OCI-LY7 (cell line): ENCODE measurements around the gene DXO. TPM values are rescaled to one million over a fixed set of nuclear protein-coding genes. Genes with fewer than 3 reads are reported as not detected.

Source experiments
- BruUV-seq: library from RNA; stranded (reverse); fragments of 400-500 nt; replicated peaks from 2 replicates; lab custom pipeline; 2021; lab: Mats Ljungman, UMichigan
- CTCF ChIA-PET: fragments of 300-600 bp; sonication (Branson Sonifier 250); formaldehyde crosslinking; loops from one replicate; lab custom pipeline; 2022; ENCODE audit warnings: antibody characterized with exemption; ENCODE audit not compliant: unreplicated experiment; lab: Charles Lee
- POLR2A ChIA-PET: fragments of 300-600 bp; sonication (Branson Sonifier 250); formaldehyde crosslinking; loops from one replicate; lab custom pipeline; 2022; ENCODE audit warnings: antibody characterized with exemption; lab: Charles Lee
- DNase-seq: peaks from one replicate; pipeline ENCODE4 v3.0.0-alpha.2; 2015; ENCODE audit warnings: low spot score
- H2AFZ ChIP-seq: fragments of 200-600 bp; sonication (generic), shearing (Covaris generic); 2 replicates; pipeline ENCODE4 v1.6.1; 2014; ENCODE audit warnings: mild to moderate bottlenecking, antibody characterized with exemption, low read length, moderate library complexity
- H3K27ac ChIP-seq: fragments of 200-600 bp; sonication (generic); 2 replicates; pipeline ENCODE4 v1.5.1; 2014; ENCODE audit warnings: mixed run types, low read depth, mild to moderate bottlenecking, moderate library complexity, low read length, inconsistent platforms; ENCODE audit not compliant: poor library complexity, severe bottlenecking
- H3K36me3 ChIP-seq: fragments of 200-600 bp; sonication (generic); 2 replicates; pipeline ENCODE4 v1.6.1; 2014; ENCODE audit warnings: mild to moderate bottlenecking, antibody characterized with exemption, low read length, moderate library complexity, mixed read lengths; ENCODE audit not compliant: insufficient read depth
- H3K4me1 ChIP-seq: fragments of 200-600 bp; sonication (generic); 2 replicates; pipeline ENCODE4 v1.5.1; 2014; ENCODE audit warnings: mild to moderate bottlenecking, low read length; ENCODE audit not compliant: insufficient read depth, poor library complexity, severe bottlenecking
- H3K4me2 ChIP-seq: fragments of 200-600 bp; sonication (generic); 2 replicates; pipeline ENCODE4 v1.6.1; 2014; ENCODE audit warnings: mild to moderate bottlenecking, low read length
- H3K4me3 ChIP-seq: fragments of 200-600 bp; sonication (generic); 2 replicates; pipeline ENCODE4 v1.5.1; 2014; ENCODE audit warnings: mild to moderate bottlenecking, low read depth, low read length; ENCODE audit not compliant: poor library complexity, severe bottlenecking
- H3K79me2 ChIP-seq: fragments of 200-600 bp; sonication (generic); 2 replicates; pipeline ENCODE4 v1.6.1; 2016; ENCODE audit warnings: low read depth, mild to moderate bottlenecking, low read length, moderate library complexity, mixed read lengths; ENCODE audit not compliant: insufficient read depth
- H3K9me2 ChIP-seq: fragments of 200-600 bp; sonication (generic); 2 replicates; pipeline ENCODE4 v1.6.1; 2016; ENCODE audit warnings: mild to moderate bottlenecking, low read length, mixed read lengths; ENCODE audit not compliant: insufficient read depth
- H3K9me3 ChIP-seq: fragments of 200-600 bp; sonication (generic); 2 replicates; pipeline ENCODE4 v1.6.1; 2014; ENCODE audit warnings: mild to moderate bottlenecking, mixed run types, low read length, mixed read lengths
- H4K20me1 ChIP-seq: fragments of 200-600 bp; sonication (generic); 2 replicates; pipeline ENCODE4 v1.6.1; 2014; ENCODE audit warnings: mild to moderate bottlenecking, antibody characterized with exemption, low read length, moderate library complexity, mixed read lengths; ENCODE audit not compliant: insufficient read depth
- CTCF ChIP-seq: fragments of 200-600 bp; sonication (generic); conservative IDR thresholded peaks from 2 replicates; pipeline ENCODE4 v1.5.1; 2014; ENCODE audit warnings: mild to moderate bottlenecking, antibody characterized with exemption, low read length, moderate library complexity, mixed read lengths
- EZH2phosphoT487 ChIP-seq: fragments of 200-600 bp; sonication (generic); IDR thresholded peaks from 2 replicates; pipeline ENCODE4 v1.6.1; 2018; ENCODE audit warnings: low read depth, borderline replicate concordance, mild to moderate bottlenecking, mixed run types, antibody characterized with exemption, low read length, moderate library complexity, mixed read lengths
- intact Hi-C: fragments of 100-400 bp; cut with micrococcal nuclease; formaldehyde crosslinking; loops from one replicate; pipeline ENCODE4 v1.10.0; 2022; ENCODE audit not compliant: unreplicated experiment
- total RNA-seq, 2 experiments: library from RNA; depleted of rRNA in 1 of 2; stranded (reverse); fragments of >200 nt in 1 of 2; shearing (Covaris generic) in 1 of 2; gene quantifications; 2 replicates each; pipeline ENCODE4 v1.2.3, GENCODE V29; 2014 to 2022

DXO gene
- total RNA-seq, 2 experiments from 2014 or later: 17.5 to 36.5 TPM

DNA sequence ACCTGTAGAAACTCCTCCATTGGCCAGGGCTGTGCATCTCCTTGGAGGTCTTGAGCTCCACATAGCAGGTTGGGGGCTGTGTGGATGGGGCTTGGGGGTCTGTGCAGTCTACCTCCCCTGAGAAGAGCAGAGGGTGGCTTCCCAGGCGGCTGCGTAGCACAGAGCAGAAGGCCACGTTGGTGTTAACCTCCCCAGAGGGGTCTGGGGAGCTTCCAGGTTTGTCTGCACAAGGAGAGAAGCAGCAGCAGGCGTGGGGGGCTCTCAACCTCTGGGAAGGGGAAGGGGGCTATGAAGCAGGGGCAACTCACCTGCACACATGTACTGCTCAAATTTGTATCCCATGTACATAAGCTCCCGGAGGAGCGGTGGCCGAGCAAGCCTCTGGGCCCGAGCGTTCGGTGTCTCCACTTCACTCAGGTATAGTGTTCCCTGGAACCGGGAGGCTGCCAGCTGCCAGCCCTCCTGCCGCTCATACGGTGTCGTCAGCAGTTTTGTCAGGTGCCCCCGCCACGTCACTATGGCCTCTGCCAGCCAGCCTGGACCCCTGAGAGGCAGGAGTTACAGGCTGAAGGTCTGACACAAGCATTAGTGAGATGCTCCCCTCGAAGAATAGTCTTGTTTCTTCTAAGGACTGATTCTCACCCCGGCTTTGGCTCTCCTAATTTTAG, 1.2 kb downstream of the DXO start:
- ChIA-PET CTCF (interaction anchor here (1.0 kb wide), 1 partner anchor 48 kb away, joined by 3 read pairs; no protein-coding TSS in a partner anchor), POLR2A (interaction anchor here (3.7 kb wide), 1 partner anchor 12 kb away, joined by 26 read pairs; the partner anchor contains the start of genes NELFE and SKIC2)
- Histone ChIP-seq H3K9me3 (no peaks in the 10 kb centered on the region), H4K20me1 (no peaks in the 10 kb centered on the region), H2AFZ (no peak overlapping the region), H3K4me3 (peak overlapping the region; percentile 82), H3K36me3 (peaks cover 51% of the 10 kb centered on the region), H3K4me2 (peak overlapping the region; percentile 98), H3K9me2 (no peaks in the 10 kb centered on the region), H3K79me2 (peaks cover 18% of the 10 kb centered on the region; the same call in 1 of the 2 replicates), H3K4me1 (peaks cover 25% of the 10 kb centered on the region), H3K27ac (no peak overlapping the region)
- DNase-seq: no peak
- TF ChIP-seq CTCF (no peak), EZH2phosphoT487 (no peak)
- no TSS peak for BruUV-seq
- intact Hi-C loops: no loop called here

GRCh38 chr6:31969712-31970603, 2.0 kb downstream of the DXO start:
- no peak overlapping the region for H2AFZ ChIP-seq
- no peak for DNase-seq
- H3K79me2 ChIP-seq: peaks cover 18% of the 10 kb centered on the region; the same call in 1 of the 2 replicates
- ChIA-PET CTCF (no interaction called here), POLR2A (interaction anchor here (3.7 kb wide), 1 partner anchor 12 kb away, joined by 26 read pairs; the partner anchor contains the start of genes NELFE and SKIC2)
- H3K36me3 ChIP-seq: peaks cover 55% of the 10 kb centered on the region
- peak overlapping the region; percentile 98 for H3K4me2 ChIP-seq
- TF ChIP-seq EZH2phosphoT487 (no peak), CTCF (no peak)
- H3K9me3 ChIP-seq: no peaks in the 10 kb centered on the region
- intact Hi-C loops: no loop called here
- H3K4me1 ChIP-seq: peaks cover 25% of the 10 kb centered on the region
- no peaks in the 10 kb centered on the region for H3K9me2 ChIP-seq
- H4K20me1 ChIP-seq: no peaks in the 10 kb centered on the region
- H3K27ac ChIP-seq: no peak overlapping the region
- BruUV-seq: no TSS peak
- peak overlapping the region; percentile 82 for H3K4me3 ChIP-seq
